Neuronal stem cell (in vitro differentiated cells): ENCODE results near the gene GDPD5.
A peak's percentile ranks its signal among the peaks of the same experiment; 100 is the strongest.

ENCODE experiments used
- DNase-seq: peaks from one replicate; pipeline ENCODE4 v3.0.0-alpha.2; 2013; ENCODE audit warnings: low spot score
- H2AFZ ChIP-seq: one replicate; pipeline ENCODE4 v1.6.1; 2013; ENCODE audit warnings: mild to moderate bottlenecking, low read length, inconsistent platforms
- H2AK5ac ChIP-seq: 2 replicates; pipeline ENCODE4 v1.6.1; 2013; ENCODE audit warnings: low read depth, mild to moderate bottlenecking, inconsistent platforms, low read length, moderate library complexity, mixed read lengths
- H2BK120ac ChIP-seq: 2 replicates; pipeline ENCODE4 v1.6.1; 2013; ENCODE audit warnings: low read depth, mild to moderate bottlenecking, inconsistent platforms, low read length, moderate library complexity, mixed read lengths
- H2BK12ac ChIP-seq: one replicate; pipeline ENCODE4 v1.6.1; 2013; ENCODE audit warnings: low read length, inconsistent platforms
- H2BK15ac ChIP-seq: 2 replicates; pipeline ENCODE4 v1.6.1; 2013; ENCODE audit warnings: mild to moderate bottlenecking, low read length, inconsistent platforms, mixed read lengths
- H2BK5ac ChIP-seq: one replicate; pipeline ENCODE4 v1.6.1; 2013; ENCODE audit warnings: inconsistent platforms, mild to moderate bottlenecking, low read length, moderate library complexity
- H3K14ac ChIP-seq: one replicate; pipeline ENCODE4 v1.6.1; 2013; ENCODE audit warnings: low read length, inconsistent platforms
- H3K18ac ChIP-seq: 2 replicates; pipeline ENCODE4 v1.6.1; 2013; ENCODE audit warnings: low read length, inconsistent platforms
- H3K23ac ChIP-seq: 2 replicates; pipeline ENCODE4 v1.6.1; 2013; ENCODE audit warnings: low read depth, mild to moderate bottlenecking, mixed read lengths, low read length, inconsistent platforms; ENCODE audit not compliant: poor library complexity
- H3K27ac ChIP-seq: replicated peaks from 3 replicates; pipeline ENCODE4 v1.5.1; 2013; ENCODE audit warnings: low read length, inconsistent platforms
- H3K27me3 ChIP-seq, 3 experiments: 2 replicates each; pipeline ENCODE4 v1.6.1; 2013; ENCODE audit warnings: low read length in 3 of 3, mild to moderate bottlenecking in 2 of 3, inconsistent platforms in 1 of 3, low read depth in 1 of 3, mixed read lengths in 1 of 3, moderate library complexity in 1 of 3; ENCODE audit not compliant: control insufficient read depth in 3 of 3, insufficient read depth in 3 of 3
- H3K36me3 ChIP-seq, 2 donors: replicated peaks in 1 of 2; 2 replicates each; pipeline ENCODE4 v1.6.1; 2013; ENCODE audit warnings: low read length in 2 of 2; ENCODE audit not compliant: control insufficient read depth in 2 of 2, insufficient read depth in 2 of 2
- H3K4ac ChIP-seq: 2 replicates; pipeline ENCODE4 v1.6.1; 2013; ENCODE audit warnings: inconsistent platforms, mild to moderate bottlenecking, low read length, moderate library complexity
- H3K4me1 ChIP-seq, 2 donors: 1 replicate in 1 of 2; 2 replicates in 1 of 2; pipeline ENCODE4 v1.6.1; 2013; ENCODE audit warnings: low read length in 2 of 2, low read depth in 1 of 2; ENCODE audit not compliant: control insufficient read depth in 2 of 2, insufficient read depth in 1 of 2
- H3K4me2 ChIP-seq: one replicate; pipeline ENCODE4 v1.6.1; 2013; ENCODE audit warnings: mild to moderate bottlenecking, low read length, inconsistent platforms; ENCODE audit not compliant: insufficient read depth, poor library complexity, severe bottlenecking
- H3K4me3 ChIP-seq, 2 donors: 2 replicates each; pipeline ENCODE4 v1.5.1; 2013; ENCODE audit warnings: low read length in 2 of 2, mild to moderate bottlenecking in 2 of 2, inconsistent platforms in 1 of 2, moderate library complexity in 1 of 2
- H3K79me1 ChIP-seq: one replicate; pipeline ENCODE4 v1.6.1; 2013; ENCODE audit warnings: low read depth, mild to moderate bottlenecking, inconsistent platforms, low read length, moderate library complexity
- H3K9ac ChIP-seq: one replicate; pipeline ENCODE4 v1.6.1; 2013; ENCODE audit warnings: mild to moderate bottlenecking, low read depth, low read length, inconsistent platforms; ENCODE audit not compliant: poor library complexity
- H3K9me3 ChIP-seq, 2 donors: replicated peaks in 1 of 2; 2 replicates each; pipeline versions ENCODE3 to v1.6.1; 2013; ENCODE audit warnings: low read length in 2 of 2, mild to moderate bottlenecking in 2 of 2, inconsistent platforms in 1 of 2, low read depth in 1 of 2, mixed read lengths in 1 of 2, moderate library complexity in 1 of 2; ENCODE audit not compliant: control insufficient read depth in 2 of 2, insufficient read depth in 1 of 2
- H4K8ac ChIP-seq: one replicate; pipeline ENCODE4 v1.6.1; 2013; ENCODE audit warnings: low read depth, mild to moderate bottlenecking, inconsistent platforms, low read length, moderate library complexity
- H4K91ac ChIP-seq: one replicate; pipeline ENCODE4 v1.6.1; 2013; ENCODE audit warnings: low read length, low read depth, mild to moderate bottlenecking, inconsistent platforms; ENCODE audit not compliant: poor library complexity
- WGBS, 2 donors: extraction: QIAGEN DNeasy Blood & Tissue Kit; methylation state at CpG; one replicate each; pipeline ENCODE4 v1.1.7; 2013; ENCODE audit warnings: missing lambda C conversion rate in 2 of 2, mixed read lengths in 1 of 2; ENCODE audit not compliant: insufficient read length in 2 of 2, insufficient replicate concordance in 1 of 2; ENCODE audit errors: extremely low coverage in 2 of 2; 5-methylcytosine and 5-hydroxymethylcytosine counted together

GDPD5 gene

DNA sequence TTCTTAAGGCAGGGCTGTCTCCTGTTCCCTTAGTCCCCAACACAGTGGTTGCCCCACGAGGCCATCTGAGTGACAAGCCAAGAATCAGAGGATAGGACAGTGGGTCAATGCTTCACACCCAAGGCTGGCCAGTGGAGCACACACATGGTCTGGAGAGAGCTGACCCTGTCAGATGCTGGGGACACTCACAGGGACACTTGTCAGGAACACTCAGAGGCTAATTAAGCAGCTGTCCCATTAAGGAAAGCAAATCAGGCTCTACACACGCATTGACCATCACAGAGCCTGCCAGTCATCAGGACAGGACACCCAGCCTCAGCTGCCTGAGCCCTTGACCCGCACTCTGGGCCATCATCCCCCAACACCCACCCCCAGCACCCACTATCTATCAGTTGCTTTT, 18.2 kb downstream of the GDPD5 start:
- no CpG with 5 or more reads among the region's 3 CpGs for WGBS, 2 donors

DNA sequence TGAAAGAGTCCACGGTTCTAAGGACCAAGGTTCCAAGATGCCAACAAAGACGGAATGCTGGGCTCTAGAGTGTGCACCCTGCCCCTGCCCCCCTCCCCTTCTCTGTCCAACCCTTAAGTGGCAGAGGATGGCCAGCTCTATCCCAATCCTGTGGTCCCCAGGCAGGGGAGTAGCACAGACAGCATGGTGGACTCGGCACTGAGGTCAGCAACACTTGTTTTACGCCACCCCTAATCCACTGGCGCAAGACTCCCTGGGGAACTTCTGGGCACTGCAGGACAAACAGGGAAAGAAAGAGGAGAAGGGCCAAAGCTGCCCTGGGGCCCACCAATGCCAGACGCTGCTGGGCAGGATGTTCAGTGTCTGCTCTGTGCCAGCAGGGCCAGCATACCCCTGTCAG, 18.9 kb downstream of the GDPD5 start:
- Histone ChIP-seq H2BK5ac (no peak overlapping the region), H2AFZ (no peak overlapping the region), H3K36me3 (no peaks in the 10 kb centered on the region), H3K27me3 (peaks cover 0 to 58% (median 0%) of the 10 kb centered on the region in 3 experiments), H4K8ac (no peak overlapping the region), H2AK5ac (peak overlapping the region; percentile 24), H3K4ac (no peak overlapping the region), H3K4me1 (peaks cover 0 to under 1% of the 10 kb centered on the region in 2 donors), H2BK15ac (peak overlapping the region; percentile 1), H3K14ac (no peak overlapping the region), H4K91ac (no peak overlapping the region), H3K4me3 (no peak overlapping the region), H3K18ac (peak overlapping the region; percentile 40), H3K79me1 (no peaks in the 10 kb centered on the region), H2BK120ac (no peak overlapping the region), H3K27ac (no peak overlapping the region), H3K4me2 (no peak overlapping the region), H3K23ac (no peak overlapping the region), H3K9ac (peak overlapping the region; percentile 6), H2BK12ac (peak overlapping the region; percentile 23), H3K9me3 (no peaks in the 10 kb centered on the region)
- no CpG with 5 or more reads among the region's 6 CpGs for WGBS, 2 donors
- no peak for DNase-seq

More for the DNA sequence above, 18.2 kb downstream of the GDPD5 start:
- Histone ChIP-seq H3K27me3 (peaks cover 0 to 61% (median 0%) of the 10 kb centered on the region in 3 experiments), H3K4me1 (peaks cover 0 to 2% of the 10 kb centered on the region in 2 donors), H2BK12ac (no peak overlapping the region), H3K23ac (no peak overlapping the region), H3K14ac (no peak overlapping the region), H3K4me3 (no peak overlapping the region), H3K4me2 (no peak overlapping the region), H3K9ac (no peak overlapping the region), H3K4ac (no peak overlapping the region), H3K27ac (no peak overlapping the region), H4K91ac (no peak overlapping the region), H3K18ac (no peak overlapping the region), H4K8ac (no peak overlapping the region), H2AFZ (no peak overlapping the region), H3K9me3 (no peaks in the 10 kb centered on the region), H3K36me3 (no peaks in the 10 kb centered on the region), H2BK15ac (no peak overlapping the region), H3K79me1 (no peaks in the 10 kb centered on the region), H2AK5ac (no peak overlapping the region), H2BK5ac (no peak overlapping the region), H2BK120ac (no peak overlapping the region)
- no peak for DNase-seq

DNA sequence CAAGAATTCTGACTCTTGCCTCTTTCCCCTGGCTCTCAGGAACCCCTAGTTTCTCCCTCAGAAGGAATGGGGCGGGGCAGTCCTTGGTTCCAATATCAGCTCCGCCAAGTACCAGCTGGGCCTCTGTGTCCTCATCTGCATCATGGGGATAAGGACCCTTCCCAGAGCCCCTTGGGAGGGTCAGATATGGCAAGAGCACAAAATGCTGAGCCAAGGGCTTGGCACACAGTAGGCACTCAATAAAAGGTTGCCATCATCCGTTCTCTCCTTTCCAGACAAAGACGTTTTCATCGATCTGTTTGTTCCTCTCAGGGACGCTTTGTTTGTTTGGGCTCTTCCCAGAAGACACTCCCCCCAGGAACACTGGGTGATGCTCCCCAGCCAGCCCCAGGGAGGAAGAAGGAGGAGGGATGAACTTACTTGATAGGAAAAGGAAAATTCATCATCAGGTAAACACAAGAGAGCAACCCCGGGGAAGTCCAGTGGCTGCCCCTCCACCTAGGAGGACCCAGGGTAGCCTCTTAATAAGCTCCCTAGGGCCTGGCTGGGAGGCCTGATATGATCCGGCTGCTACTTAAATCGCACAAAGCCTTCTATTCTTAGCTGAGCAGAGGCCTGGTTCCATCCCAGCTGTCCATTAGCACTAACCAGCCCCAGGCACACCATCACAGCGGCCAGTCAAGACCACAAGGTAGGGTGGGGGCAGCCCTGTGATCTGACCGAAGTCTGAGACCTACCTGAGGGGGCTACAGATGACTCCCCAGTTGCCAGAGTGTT, 19.6 kb downstream of the GDPD5 start:
- Histone ChIP-seq H4K8ac (no peak overlapping the region), H3K4me2 (no peak overlapping the region), H3K4ac (no peak overlapping the region), H3K9me3 (no peaks in the 10 kb centered on the region), H3K27me3 (peaks cover 0 to 58% (median 0%) of the 10 kb centered on the region in 3 experiments), H3K9ac (no peak overlapping the region), H2AK5ac (peak overlapping the region; percentile 24), H3K4me1 (no peaks in the 10 kb centered on the region), H2BK15ac (peak overlapping the region; percentile 1), H2BK12ac (no peak overlapping the region), H2AFZ (no peak overlapping the region), H2BK120ac (no peak overlapping the region), H2BK5ac (no peak overlapping the region), H3K36me3 (no peaks in the 10 kb centered on the region), H3K79me1 (no peaks in the 10 kb centered on the region), H3K18ac (no peak overlapping the region), H3K14ac (no peak overlapping the region), H3K23ac (no peak overlapping the region), H3K4me3 (no peak overlapping the region), H4K91ac (no peak overlapping the region), H3K27ac (no peak overlapping the region)
- WGBS, 2 donors = no CpG with 5 or more reads among the region's 11 CpGs
- no peak for DNase-seq

DNA sequence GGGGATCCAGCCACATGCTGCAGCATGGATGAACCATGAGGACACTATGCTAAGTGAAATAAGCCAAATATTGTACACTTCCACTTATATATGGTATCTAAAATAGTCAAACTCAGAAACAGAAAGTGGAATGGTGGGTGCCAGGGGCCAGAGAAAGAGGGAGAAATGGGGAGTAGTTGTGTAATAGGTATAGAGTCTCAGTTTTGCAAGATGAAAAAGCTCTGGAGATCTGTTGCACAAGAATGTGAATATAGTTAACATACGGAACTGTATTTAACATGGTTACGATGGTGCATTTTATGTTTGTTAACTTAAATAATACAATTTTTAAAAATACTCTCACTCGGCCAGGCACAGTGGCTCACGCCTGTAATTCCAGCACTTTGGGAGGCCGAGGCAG, 21.2 kb downstream of the GDPD5 start:
- H3K23ac ChIP-seq = no peak overlapping the region
- no peak overlapping the region for H4K8ac ChIP-seq
- H3K4me3 ChIP-seq = no peak overlapping the region
- H3K14ac ChIP-seq = no peak overlapping the region
- no peak overlapping the region for H3K27ac ChIP-seq
- H3K9ac ChIP-seq = no peak overlapping the region
- no peak overlapping the region for H2BK5ac ChIP-seq
- no peak overlapping the region for H2BK120ac ChIP-seq
- no peaks in the 10 kb centered on the region for H3K36me3 ChIP-seq
- H3K79me1 ChIP-seq = no peaks in the 10 kb centered on the region
- no peak for DNase-seq
- H3K4me1 ChIP-seq = no peaks in the 10 kb centered on the region
- WGBS, 2 donors = no CpG with 5 or more reads among the region's 5 CpGs
- no peak overlapping the region for H2AK5ac ChIP-seq
- no peaks in the 10 kb centered on the region for H3K9me3 ChIP-seq
- H3K4me2 ChIP-seq = no peak overlapping the region
- H2BK15ac ChIP-seq = no peak overlapping the region
- H3K18ac ChIP-seq = no peak overlapping the region
- no peak overlapping the region for H3K4ac ChIP-seq
- no peak overlapping the region for H2AFZ ChIP-seq
- peaks cover 0 to 51% (median 0%) of the 10 kb centered on the region in 3 experiments for H3K27me3 ChIP-seq
- H4K91ac ChIP-seq = no peak overlapping the region
- H2BK12ac ChIP-seq = no peak overlapping the region
